IMR-90 (cell line): Measurements from ENCODE around the gene ABCA3. TPM values are rescaled to one million over a fixed set of nuclear protein-coding genes. Genes with fewer than 3 reads are reported as not detected.

ENCODE experiments used
- ATAC-seq: fragments of 200-7000 bp; cut with Tn5 transposase; 2 replicates; pipeline ENCODE4 v1.9.1; 2020; ENCODE audit warnings: low read depth, mild to moderate bottlenecking, moderate library complexity
- BruUV-seq: library from RNA; stranded (reverse); fragments of 400-500 nt; replicated peaks from 2 replicates; lab custom pipeline; 2021; lab: Mats Ljungman, UMichigan
- CTCF ChIA-PET: fragments of 300-600 bp; formaldehyde crosslinking; extraction: SDS; loops from one replicate; lab custom pipeline; 2021; ENCODE audit warnings: antibody characterized with exemption; lab: Yijun Ruan, JAX
- POLR2A ChIA-PET: fragments of 300-600 bp; sonication (Branson Sonifier 250); formaldehyde crosslinking; loops from one replicate; lab custom pipeline; 2022; ENCODE audit warnings: antibody characterized with exemption; ENCODE audit not compliant: unreplicated experiment; lab: Charles Lee
- DNase-seq: peaks from one replicate; pipeline ENCODE4 v3.0.0; 2013
- H2AFZ ChIP-seq: replicated peaks from 2 replicates; pipeline ENCODE3; 2013; ENCODE audit warnings: low read length, mild to moderate bottlenecking; ENCODE audit not compliant: poor library complexity
- H2AK5ac ChIP-seq: 2 replicates; pipeline ENCODE4 v1.6.1; 2013; ENCODE audit warnings: low read depth, low read length, inconsistent platforms
- H2AK9ac ChIP-seq: replicated peaks from 2 replicates; pipeline ENCODE3; 2013; ENCODE audit warnings: mild to moderate bottlenecking, low read depth, low read length, moderate library complexity; ENCODE audit not compliant: poor library complexity
- H2BK120ac ChIP-seq: 2 replicates; pipeline ENCODE4 v1.6.1; 2013; ENCODE audit warnings: low read depth, low read length, inconsistent platforms
- H2BK15ac ChIP-seq: 3 replicates; pipeline ENCODE4 v1.6.1; 2013; ENCODE audit warnings: low read depth, low read length, inconsistent platforms
- H2BK20ac ChIP-seq: 2 replicates; pipeline ENCODE4 v1.6.1; 2013; ENCODE audit warnings: low read depth, mild to moderate bottlenecking, inconsistent platforms, low read length, moderate library complexity
- H2BK5ac ChIP-seq: 2 replicates; pipeline ENCODE4 v1.6.1; 2013; ENCODE audit warnings: mild to moderate bottlenecking, low read depth, low read length, inconsistent platforms; ENCODE audit not compliant: poor library complexity, severe bottlenecking
- H3K14ac ChIP-seq: replicated peaks from 2 replicates; pipeline ENCODE4 v1.6.1; 2013; ENCODE audit warnings: low read depth, low read length, inconsistent platforms
- H3K18ac ChIP-seq: 2 replicates; pipeline ENCODE4 v1.6.1; 2013; ENCODE audit warnings: low read depth, low read length, control low read depth
- H3K23ac ChIP-seq: 2 replicates; pipeline ENCODE4 v1.6.1; 2013; ENCODE audit warnings: low read depth, low read length, inconsistent platforms
- H3K27ac ChIP-seq: 2 replicates; pipeline ENCODE4 v1.5.1; 2013; ENCODE audit warnings: mild to moderate bottlenecking, control low read depth, low read length; ENCODE audit not compliant: insufficient read depth
- H3K27me3 ChIP-seq: 2 replicates; pipeline ENCODE4 v1.6.1; 2013; ENCODE audit warnings: low read length; ENCODE audit not compliant: control insufficient read depth, insufficient read depth
- H3K36me3 ChIP-seq: 2 replicates; pipeline ENCODE4 v1.6.1; 2013; ENCODE audit warnings: low read length, mixed read lengths; ENCODE audit not compliant: control insufficient read depth, insufficient read depth
- H3K4ac ChIP-seq: 2 replicates; pipeline ENCODE4 v1.6.1; 2013; ENCODE audit warnings: low read depth, low read length, inconsistent platforms
- H3K4me1 ChIP-seq: 2 replicates; pipeline ENCODE4 v1.6.1; 2013; ENCODE audit warnings: low read length, mixed read lengths; ENCODE audit not compliant: control insufficient read depth, insufficient read depth
- H3K4me2 ChIP-seq: 2 replicates; pipeline ENCODE4 v1.6.1; 2013; ENCODE audit warnings: low read depth, mild to moderate bottlenecking, control low read depth, low read length, moderate library complexity
- H3K4me3 ChIP-seq: 2 replicates; pipeline ENCODE4 v1.5.1; 2013; ENCODE audit warnings: low read depth, mild to moderate bottlenecking, control low read depth, low read length, moderate library complexity; ENCODE audit not compliant: insufficient read depth
- H3K56ac ChIP-seq: 2 replicates; pipeline ENCODE4 v1.6.1; 2013; ENCODE audit warnings: low read length, inconsistent platforms; ENCODE audit not compliant: insufficient read depth; ENCODE audit errors: extremely low read depth
- H3K79me1 ChIP-seq, 2 experiments: 2 replicates each; pipeline ENCODE4 v1.6.1; 2013; ENCODE audit warnings: low read length in 2 of 2, inconsistent platforms in 1 of 2, low read depth in 1 of 2
- H3K9ac ChIP-seq: 2 replicates; pipeline ENCODE4 v1.6.1; 2013; ENCODE audit warnings: low read depth, low read length, control low read depth
- H3K9me1 ChIP-seq: 2 replicates; pipeline ENCODE4 v1.6.1; 2013; ENCODE audit warnings: low read length, inconsistent platforms; ENCODE audit not compliant: insufficient read depth
- H3K9me3 ChIP-seq: 2 replicates; pipeline ENCODE4 v1.6.1; 2013; ENCODE audit warnings: low read length; ENCODE audit not compliant: control insufficient read depth, insufficient read depth
- H4K20me1 ChIP-seq: 2 replicates; pipeline ENCODE4 v1.6.1; 2013; ENCODE audit warnings: low read length, inconsistent platforms; ENCODE audit not compliant: insufficient read depth
- H4K5ac ChIP-seq: 2 replicates; pipeline ENCODE4 v1.6.1; 2013; ENCODE audit warnings: mild to moderate bottlenecking, low read depth, low read length, control low read depth
- H4K8ac ChIP-seq, 2 experiments: 2 replicates each; pipeline ENCODE4 v1.6.1; 2013; ENCODE audit warnings: low read depth in 2 of 2, low read length in 2 of 2, control low read depth in 1 of 2, inconsistent platforms in 1 of 2
- H4K91ac ChIP-seq: 2 replicates; pipeline ENCODE4 v1.6.1; 2013; ENCODE audit warnings: low read depth, low read length, inconsistent platforms; ENCODE audit not compliant: insufficient read depth
- CHD1 ChIP-seq: IDR thresholded peaks from 2 replicates; pipeline ENCODE4 v1.6.1; 2012; ENCODE audit warnings: low read depth, low read length, improper control_type of control experiment
- CTCF ChIP-seq: conservative IDR thresholded peaks from 2 replicates; pipeline ENCODE4 v1.5.1; 2012; ENCODE audit warnings: mild to moderate bottlenecking, low read depth, low read length, improper control_type of control experiment
- ELK1 ChIP-seq: fragments of 150-350 bp; IDR thresholded peaks from 2 replicates; pipeline ENCODE4 v1.6.1; 2016; ENCODE audit warnings: low read depth, mild to moderate bottlenecking, low read length, moderate library complexity, borderline replicate concordance
- FOS ChIP-seq: fragments of 150-350 bp; IDR thresholded peaks from 2 replicates; pipeline ENCODE4 v1.6.1; 2016; ENCODE audit warnings: low read depth, low read length
- MAZ ChIP-seq: IDR thresholded peaks from 2 replicates; pipeline ENCODE4 v1.6.1; 2012; ENCODE audit warnings: low read depth, mild to moderate bottlenecking, low read length, improper control_type of control experiment, moderate library complexity, borderline replicate concordance
- RAD21 ChIP-seq: IDR thresholded peaks from 2 replicates; pipeline ENCODE4 v1.6.1; 2012; ENCODE audit warnings: low read length, improper control_type of control experiment
- SMC3 ChIP-seq: fragments of 150-350 bp; IDR thresholded peaks from 2 replicates; pipeline ENCODE4 v1.6.1; 2016; ENCODE audit warnings: low read depth, mild to moderate bottlenecking, antibody characterized with exemption, low read length, moderate library complexity
- WGBS, 2 experiments: methylation state at CpG; one replicate each; pipeline versions ENCODE4 v1.1.5 to v1.1.7; 2013; ENCODE audit warnings: missing lambda C conversion rate in 2 of 2; ENCODE audit not compliant: insufficient read length in 1 of 2; ENCODE audit errors: extremely low coverage in 2 of 2; 5-methylcytosine and 5-hydroxymethylcytosine counted together
- dilution Hi-C: fragments of 300-500 bp; cut with HindIII; formaldehyde crosslinking; loops from one replicate; pipeline ENCODE4 v1.14.3; 2018; ENCODE audit warnings: low sequenced_read_pairs; ENCODE audit not compliant: unreplicated experiment
- in situ Hi-C: fragments of 300-500 bp; cut with MboI; formaldehyde crosslinking; loops from 3 replicates; pipeline ENCODE4 v1.14.3; 2019; ENCODE audit warnings: low sequenced_read_pairs, inconsistent platforms, mixed read lengths
- intact Hi-C: fragments of 100-400 bp; cut with micrococcal nuclease; formaldehyde crosslinking; loops from 2 replicates; pipeline ENCODE4 v1.10.0; 2022
- polyA plus RNA-seq, 3 experiments: library from polyadenylated mRNA; depleted of rRNA; stranded (reverse); fragments of >200 nt; gene quantifications; 2 replicates each; pipeline ENCODE4 v1.2.3, GENCODE V29; 2012; ENCODE audit warnings: low replicate concordance in 1 of 3
- total RNA-seq: library from RNA; depleted of rRNA; stranded (reverse); fragments of >200 nt; gene quantifications from 2 replicates; pipeline ENCODE4 v1.2.3, GENCODE V29; 2012

ABCA3 gene
- total and polyA plus RNA-seq, 2 of the 4 experiments (the other 2 are of a cell fraction), result 0.18 to 0.22 TPM

GRCh38 chr16:2296661-2297505 lies 43.6 kb downstream of the ABCA3 start:
- peak overlapping the region; percentile 70 for H2AFZ ChIP-seq
- no peak overlapping the region for H3K56ac ChIP-seq
- BruUV-seq, result no TSS peak
- no peak overlapping the region for H4K91ac ChIP-seq
- H3K9me3 ChIP-seq, result no peaks in the 10 kb centered on the region
- peaks cover 16% of the 10 kb centered on the region for H3K27me3 ChIP-seq
- WGBS, 2 experiments, result 87% methylated on average over 18 of the region's 23 CpGs; no CpG with 5 or more reads in 1 of the 2 experiments
- no peak overlapping the region for H2BK5ac ChIP-seq
- no peaks in the 10 kb centered on the region for H3K79me1 ChIP-seq
- H3K27ac ChIP-seq, result no peak overlapping the region
- H3K4me2 ChIP-seq, result no peak overlapping the region
- H3K36me3 ChIP-seq, result no peaks in the 10 kb centered on the region
- CTCF ChIA-PET, result no interaction called here
- ATAC-seq (peak; percentile 75), DNase-seq (no peak)
- H3K4me1 ChIP-seq, result no peaks in the 10 kb centered on the region
- TF ChIP-seq ELK1, result no peak
- peak; percentile 37 for TF ChIP-seq CTCF
- TF ChIP-seq CHD1, result no peak
- no peak for TF ChIP-seq MAZ
- no peak for TF ChIP-seq FOS
- peak; percentile 42; the same call in 1 of the 2 replicates for TF ChIP-seq RAD21
- peak; percentile 26; the same call in 1 of the 2 replicates for TF ChIP-seq SMC3
- H3K23ac ChIP-seq, result no peak overlapping the region
- no peak overlapping the region for H2BK15ac ChIP-seq
- H2AK5ac ChIP-seq, result no peak overlapping the region
- no peak overlapping the region for H4K8ac ChIP-seq
- in situ Hi-C loops, result no loop called here
- intact Hi-C loops, result no loop called here
- H2AK9ac ChIP-seq, result no peak overlapping the region
- H3K9ac ChIP-seq, result no peak overlapping the region
- no peaks in the 10 kb centered on the region for H3K9me1 ChIP-seq
- no peak overlapping the region for H3K14ac ChIP-seq
- H3K4me3 ChIP-seq, result no peak overlapping the region
- H2BK20ac ChIP-seq, result no peak overlapping the region
- H3K18ac ChIP-seq, result no peak overlapping the region
- no peak overlapping the region for H4K5ac ChIP-seq
- no peak overlapping the region for H2BK120ac ChIP-seq
- no peaks in the 10 kb centered on the region for H4K20me1 ChIP-seq
- dilution Hi-C loops, result no loop called here
- POLR2A ChIA-PET, result no interaction called here
- H3K4ac ChIP-seq, result no peak overlapping the region
